HL-60 (cell line): ENCODE measurements around the gene KRT12.

Experiments
- DNase-seq, 2 experiments: peaks; one replicate each; pipeline ENCODE4 v3.0.0-alpha.2; 2010 to 2020; ENCODE audit warnings: low read depth in 1 of 2, low spot score in 1 of 2
- H3K27ac ChIP-seq: fragments of 250-450 bp; sonication (Bioruptor Pico); replicated peaks from 2 replicates; pipeline ENCODE4 v1.5.1; 2020; ENCODE audit warnings: mild to moderate bottlenecking, moderate library complexity
- H3K27me3 ChIP-seq: fragments of 250-450 bp; sonication (Bioruptor Pico); 2 replicates; pipeline ENCODE4 v1.5.1; 2021; ENCODE audit warnings: mild to moderate bottlenecking, moderate library complexity; ENCODE audit not compliant: insufficient read depth, poor library complexity, severe bottlenecking
- H3K4me3 ChIP-seq: replicated peaks from 2 replicates; pipeline ENCODE4 v1.5.1; 2011; ENCODE audit warnings: mild to moderate bottlenecking, control low read depth, low read length; ENCODE audit not compliant: insufficient read depth
- CTCF ChIP-seq: IDR thresholded peaks from one replicate; pipeline ENCODE4 v1.5.1; 2011; ENCODE audit warnings: low read length, control low read depth, inconsistent platforms; ENCODE audit not compliant: insufficient read depth
- GABPA ChIP-seq: IDR thresholded peaks from 2 replicates; pipeline ENCODE4 v1.6.1; 2012; ENCODE audit warnings: low read depth
- POLR2AphosphoS5 ChIP-seq: IDR thresholded peaks from 2 replicates; pipeline ENCODE4 v1.6.1; 2012; ENCODE audit warnings: low read depth
- REST ChIP-seq: IDR thresholded peaks from 2 replicates; pipeline ENCODE4 v1.6.1; 2012; ENCODE audit warnings: low read depth; ENCODE audit not compliant: insufficient replicate concordance
- SPI1 ChIP-seq: IDR thresholded peaks from 2 replicates; pipeline ENCODE4 v1.6.1; 2012; ENCODE audit warnings: low read depth, mild to moderate bottlenecking, borderline replicate concordance

KRT12 gene

GRCh38 chr17:40821536-40821935 is 45.5 kb downstream of the KRT12 start:
- no peak for DNase-seq
- TF ChIP-seq POLR2AphosphoS5: no peak
- TF ChIP-seq GABPA: no peak
- TF ChIP-seq CTCF: no peak
- TF ChIP-seq SPI1: no peak
- TF ChIP-seq REST: no peak

DNA sequence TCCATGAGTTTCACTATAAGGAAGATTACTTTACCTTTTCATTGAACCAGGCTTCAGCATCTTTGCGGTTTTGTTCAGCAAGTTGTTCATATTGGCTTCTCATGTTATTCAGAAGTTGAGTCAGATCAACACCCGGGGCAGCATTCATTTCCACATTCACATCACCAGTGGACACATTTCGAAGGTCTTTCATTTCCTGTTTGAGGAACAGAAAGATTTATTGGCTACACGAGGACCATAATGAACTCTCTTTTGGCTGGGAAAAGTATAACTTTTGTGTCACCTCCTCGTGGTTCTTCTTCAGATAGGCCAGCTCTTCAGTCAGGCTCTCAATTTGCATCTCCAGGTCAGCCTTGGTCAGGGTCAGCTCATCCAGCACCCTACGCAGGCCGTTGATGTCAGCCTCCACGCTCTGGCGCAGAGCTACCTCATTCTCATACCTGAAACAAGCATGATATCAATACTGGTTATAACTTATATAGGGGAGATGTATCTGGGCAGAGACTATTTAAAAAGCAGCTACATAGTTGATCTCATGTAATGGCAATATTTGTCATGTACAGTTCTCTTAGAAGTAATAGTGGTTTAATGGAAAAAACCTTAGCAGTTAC is 46.7 kb downstream of the KRT12 start:
- Histone ChIP-seq H3K27ac (no peak overlapping the region), H3K4me3 (no peak overlapping the region), H3K27me3 (no peaks in the 10 kb centered on the region)
- DNase-seq: no peak
- TF ChIP-seq REST: no peak

More at GRCh38 chr17:40821536-40821935, 45.5 kb downstream of the KRT12 start:
- H3K27me3 ChIP-seq: no peaks in the 10 kb centered on the region
- no peak overlapping the region for H3K4me3 ChIP-seq
- no peak overlapping the region for H3K27ac ChIP-seq

GRCh38 chr17:40819528-40820125 is 47.4 kb downstream of the KRT12 start:
- peak in 1 of 2 experiments; percentile 15 for DNase-seq
- H3K27me3 ChIP-seq: no peaks in the 10 kb centered on the region
- peak overlapping the region; percentile 51 for H3K4me3 ChIP-seq
- TF ChIP-seq CTCF: no peak
- TF ChIP-seq REST: no peak
- no peak for TF ChIP-seq GABPA
- no peak for TF ChIP-seq POLR2AphosphoS5
- TF ChIP-seq SPI1: no peak
- H3K27ac ChIP-seq: peak overlapping the region; percentile 56
